KG1 (cell line): ENCODE measurements around the gene FAM53A.
A peak's percentile ranks its signal among the peaks of the same experiment; 100 is the strongest.

Experiments
- DNase-seq: peaks from one replicate; lab custom pipeline; 2025; lab: John Stamatoyannopoulos, UW

The FAM53A gene, protein sequence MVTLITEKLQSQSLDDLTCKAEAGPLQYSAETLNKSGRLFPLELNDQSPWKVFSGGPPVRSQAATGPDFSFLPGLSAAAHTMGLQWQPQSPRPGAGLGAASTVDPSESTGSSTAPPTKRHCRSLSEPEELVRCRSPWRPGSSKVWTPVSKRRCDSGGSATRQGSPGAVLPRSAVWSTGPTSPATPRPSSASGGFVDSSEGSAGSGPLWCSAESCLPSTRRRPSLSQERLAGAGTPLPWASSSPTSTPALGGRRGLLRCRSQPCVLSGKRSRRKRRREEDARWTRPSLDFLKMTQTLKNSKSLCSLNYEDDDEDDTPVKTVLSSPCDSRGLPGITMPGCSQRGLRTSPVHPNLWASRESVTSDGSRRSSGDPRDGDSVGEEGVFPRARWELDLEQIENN

DNA sequence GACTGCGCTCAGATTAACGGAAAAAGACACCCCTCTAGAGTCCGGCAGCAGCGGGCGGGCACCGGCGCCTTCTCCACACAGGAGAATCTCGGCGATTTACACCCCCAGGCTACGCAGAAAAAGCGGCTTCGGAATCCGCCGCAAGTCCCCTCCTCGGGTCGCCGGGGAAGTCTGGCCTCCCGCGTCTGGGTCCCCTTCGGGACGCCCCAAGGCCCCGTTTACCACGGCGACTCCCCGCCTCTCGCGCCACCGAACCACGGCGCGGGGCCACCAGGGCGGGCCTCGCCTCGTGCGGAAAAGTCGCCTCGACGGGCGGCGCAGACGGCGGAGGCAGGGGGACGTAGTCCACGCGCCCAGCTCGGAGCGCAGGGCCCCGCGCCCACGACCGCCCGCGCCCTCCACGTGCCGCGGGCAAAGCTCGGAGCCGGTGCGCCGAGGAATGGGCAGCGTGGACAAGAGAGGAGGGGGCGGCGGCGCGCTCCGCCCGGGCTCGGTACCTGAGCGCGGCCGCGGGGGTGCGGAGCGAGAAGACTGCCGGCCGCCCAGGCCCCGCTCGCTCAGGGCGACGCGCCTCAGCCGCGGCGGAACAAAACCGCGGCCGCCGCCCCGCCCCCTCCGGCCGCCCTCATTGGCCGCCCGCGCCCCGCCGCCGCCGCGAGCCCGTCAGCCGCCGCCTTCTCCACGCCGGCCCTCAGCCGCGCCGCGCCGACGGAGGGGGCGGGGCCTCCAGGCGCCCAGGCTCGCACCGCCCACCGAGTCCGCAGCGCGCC lies at the start of gene FAM53A:
FAM53A (minus strand) TSS at position 578 of the 770 bp plus-strand sequence. CDS start 15,572 bp downstream, outside the sequence.
- DNase-seq, result peak; percentile 24

DNA sequence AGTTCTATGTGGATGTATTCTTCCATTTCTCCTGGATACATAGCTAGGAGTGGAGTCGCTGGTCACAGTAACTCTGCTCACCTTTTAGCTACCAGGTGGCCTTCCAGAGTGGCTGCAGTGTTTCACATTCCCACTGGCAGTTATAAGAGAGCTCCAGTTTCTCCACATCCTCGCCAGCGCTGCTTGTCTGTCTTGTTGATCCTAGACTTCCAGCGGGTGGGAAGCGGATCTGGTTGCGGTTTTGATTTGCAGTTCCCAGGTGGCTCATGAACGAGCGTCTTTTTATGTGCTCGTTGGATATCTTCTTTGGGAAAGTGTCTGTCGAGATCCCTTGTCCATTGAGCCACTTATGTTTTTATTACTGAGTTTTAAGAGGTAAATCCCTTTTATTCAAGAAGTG lies 48.8 kb upstream of the FAM53A start:
- no peak for DNase-seq

DNA sequence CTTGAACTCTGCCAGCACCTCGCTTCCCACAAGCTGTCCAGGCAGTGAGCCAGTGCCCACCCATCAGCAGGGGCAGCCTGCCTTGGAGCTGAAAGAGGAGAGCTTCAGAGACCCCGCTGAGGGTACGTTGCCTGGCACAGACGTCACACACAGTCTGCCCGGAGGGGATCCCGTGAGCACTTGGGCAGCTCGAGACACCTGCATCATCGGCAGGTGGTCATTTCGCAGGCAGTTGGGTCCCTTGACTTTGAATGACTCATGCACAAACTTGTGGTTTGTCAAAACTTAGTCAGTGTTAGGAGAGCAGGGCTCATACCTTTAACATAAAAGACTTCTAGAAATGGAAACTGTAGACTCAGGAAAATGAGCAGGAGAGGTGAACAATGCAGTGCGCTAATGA lies 47.1 kb upstream of the FAM53A start:
- DNase-seq, result no peak

DNA sequence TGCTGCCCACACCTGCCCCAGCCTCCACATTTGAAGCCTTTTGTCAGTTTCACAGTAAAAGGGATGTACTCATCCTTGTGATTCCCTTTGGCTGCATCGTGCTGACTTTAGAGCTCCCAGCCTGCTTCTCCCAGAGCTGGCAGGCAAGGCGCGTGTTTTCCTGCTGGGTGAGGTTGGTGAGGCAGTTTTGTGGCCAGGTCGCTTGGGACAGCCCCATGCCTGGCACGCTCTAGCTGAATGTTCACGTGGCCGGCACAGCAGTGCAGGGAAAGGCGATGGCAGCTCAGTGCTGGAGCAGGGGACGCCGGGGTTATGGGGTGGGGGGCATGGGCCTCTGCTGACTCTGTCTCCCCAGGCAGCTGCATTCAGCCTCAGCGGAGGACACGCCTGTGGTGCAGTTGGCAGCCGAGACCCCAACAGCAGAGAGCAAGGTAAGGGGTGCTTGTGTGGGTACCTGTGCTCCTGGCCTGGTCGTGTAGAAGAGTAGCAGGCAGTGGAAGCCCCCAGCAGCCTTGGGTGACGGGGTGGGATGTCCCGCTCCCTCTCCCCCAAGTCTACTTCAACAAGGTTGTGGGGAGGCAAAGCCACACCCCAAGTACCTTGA lies 46.5 kb upstream of the FAM53A start:
- DNase-seq, result no peak

DNA sequence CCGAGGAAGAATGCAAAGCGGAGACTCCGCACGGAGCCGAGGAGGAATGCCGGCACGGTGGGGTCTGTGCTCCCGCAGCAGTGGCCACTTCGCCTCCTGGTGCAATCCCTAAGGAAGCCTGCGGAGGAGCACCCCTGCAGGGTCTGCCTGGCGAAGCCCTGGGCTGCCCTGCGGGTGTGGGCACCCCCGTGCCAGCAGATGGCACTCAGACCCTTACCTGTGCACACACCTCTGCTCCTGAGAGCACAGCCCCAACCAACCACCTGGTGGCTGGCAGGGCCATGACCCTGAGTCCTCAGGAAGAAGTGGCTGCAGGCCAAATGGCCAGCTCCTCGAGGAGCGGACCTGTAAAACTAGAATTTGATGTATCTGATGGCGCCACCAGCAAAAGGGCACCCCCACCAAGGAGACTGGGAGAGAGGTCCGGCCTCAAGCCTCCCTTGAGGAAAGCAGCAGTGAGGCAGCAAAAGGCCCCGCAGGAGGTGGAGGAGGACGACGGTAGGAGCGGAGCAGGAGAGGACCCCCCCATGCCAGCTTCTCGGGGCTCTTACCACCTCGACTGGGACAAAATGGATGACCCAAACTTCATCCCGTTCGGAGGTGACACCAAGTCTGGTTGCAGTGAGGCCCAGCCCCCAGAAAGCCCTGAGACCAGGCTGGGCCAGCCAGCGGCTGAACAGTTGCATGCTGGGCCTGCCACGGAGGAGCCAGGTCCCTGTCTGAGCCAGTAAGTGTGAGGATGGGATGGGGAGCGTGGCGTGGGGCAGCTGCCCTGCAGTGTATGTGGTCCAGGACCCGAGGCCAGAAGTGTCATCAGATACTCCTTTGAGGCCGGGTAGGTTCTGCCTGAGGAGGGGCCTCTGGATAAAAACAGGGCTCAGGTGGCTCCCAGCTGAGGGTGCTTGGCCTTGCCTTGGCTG lies 44.2 kb upstream of the FAM53A start:
- no peak for DNase-seq

DNA sequence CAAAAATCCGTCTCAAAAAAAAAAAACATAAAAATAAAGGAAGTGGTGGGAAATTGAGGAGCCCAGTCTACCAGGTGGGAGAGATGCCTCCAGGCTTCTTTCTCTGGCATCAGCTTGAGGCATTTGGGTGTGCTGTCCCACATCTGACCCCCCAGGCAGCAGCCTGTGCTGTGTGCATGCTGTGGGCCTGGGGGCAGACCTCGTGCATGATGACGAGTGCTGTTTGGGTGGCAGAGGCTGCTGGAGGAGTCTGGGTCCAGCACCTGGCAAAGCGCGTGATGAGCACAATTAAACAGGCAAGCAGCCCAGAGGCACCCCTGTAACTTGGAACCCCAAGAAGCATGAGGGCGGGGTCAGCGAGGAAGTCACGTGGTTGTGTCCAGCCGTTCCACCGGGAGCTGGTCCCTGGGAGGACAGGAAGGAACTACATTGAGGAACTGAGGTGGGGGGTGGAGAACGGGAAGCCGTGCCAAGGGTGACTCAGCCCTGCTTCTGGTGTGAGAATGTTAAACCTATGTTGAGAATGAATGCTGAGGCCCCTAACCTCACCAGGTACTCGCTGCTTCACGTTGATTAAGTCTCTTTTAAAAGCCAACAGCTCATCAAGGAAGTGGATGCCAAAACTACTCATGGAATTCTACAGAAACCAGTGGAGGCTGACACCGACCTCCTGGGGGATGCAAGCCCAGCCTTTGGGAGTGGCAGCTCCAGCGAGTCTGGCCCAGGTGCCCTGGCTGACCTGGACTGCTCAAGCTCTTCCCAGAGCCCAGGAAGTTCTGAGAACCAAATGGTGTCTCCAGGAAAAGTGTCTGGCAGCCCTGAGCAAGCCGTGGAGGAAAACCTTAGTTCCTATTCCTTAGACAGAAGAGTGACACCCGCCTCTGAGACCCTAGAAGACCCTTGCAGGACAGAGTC lies 43.3 kb upstream of the FAM53A start:
- no peak for DNase-seq

DNA sequence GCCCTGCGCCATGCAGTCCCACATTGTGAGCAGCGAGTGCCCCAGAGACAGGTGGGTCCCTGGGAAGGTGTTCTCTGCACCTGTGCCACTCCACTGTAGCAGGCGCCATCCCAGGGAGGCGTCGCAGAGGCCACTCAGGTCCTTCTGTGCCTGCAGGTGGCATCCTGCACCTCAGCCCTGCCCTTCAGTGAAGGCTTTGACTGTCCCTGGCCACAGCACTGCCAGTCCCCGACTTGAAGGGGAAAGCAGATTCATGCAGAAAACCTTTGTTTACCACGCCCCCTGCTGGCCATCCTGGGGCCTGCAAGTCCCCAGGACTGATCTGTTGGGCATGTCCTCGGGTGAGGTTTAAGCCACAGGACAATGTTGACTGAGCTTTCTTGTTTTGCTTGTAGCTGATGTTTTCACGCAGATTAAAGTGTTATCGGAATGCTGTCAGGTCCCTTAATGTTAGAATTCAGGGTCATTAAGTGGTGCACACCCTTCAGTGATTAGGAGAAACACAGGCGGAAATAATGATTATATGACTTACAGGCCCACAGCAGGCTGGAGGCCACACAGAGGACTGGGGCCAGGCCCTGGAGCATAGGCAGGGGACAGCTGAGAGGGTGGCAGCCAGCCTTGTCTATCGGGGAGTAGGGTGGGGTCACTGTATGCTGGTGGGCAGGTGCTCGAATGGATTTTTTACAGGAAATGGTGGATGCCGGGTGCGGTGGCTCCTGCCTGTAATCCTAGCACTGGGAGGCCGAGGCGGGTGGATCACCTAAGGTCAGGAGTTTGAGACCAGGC lies 42.2 kb upstream of the FAM53A start:
- DNase-seq, result peak; percentile 54

DNA sequence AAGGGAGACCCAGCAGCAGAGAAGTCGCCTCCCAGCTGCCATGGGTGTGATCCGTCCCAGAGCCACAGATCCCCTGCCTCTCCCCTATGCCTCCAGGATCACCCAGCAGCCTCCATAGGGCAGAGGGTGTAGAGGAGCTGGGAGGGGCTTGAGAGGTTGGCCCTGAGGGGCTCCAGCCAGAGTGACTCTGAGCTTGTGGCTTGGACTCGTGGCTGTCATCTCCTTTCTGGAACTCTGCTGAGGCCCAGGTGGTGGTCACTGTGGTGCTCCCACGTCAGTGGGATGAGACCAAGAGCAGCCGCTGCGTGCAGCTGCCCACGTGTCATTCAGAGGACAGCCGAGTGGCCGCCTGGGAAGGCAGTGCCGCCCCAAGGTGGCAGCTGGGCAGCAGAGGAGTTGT lies 41.4 kb upstream of the FAM53A start:
- no peak for DNase-seq

DNA sequence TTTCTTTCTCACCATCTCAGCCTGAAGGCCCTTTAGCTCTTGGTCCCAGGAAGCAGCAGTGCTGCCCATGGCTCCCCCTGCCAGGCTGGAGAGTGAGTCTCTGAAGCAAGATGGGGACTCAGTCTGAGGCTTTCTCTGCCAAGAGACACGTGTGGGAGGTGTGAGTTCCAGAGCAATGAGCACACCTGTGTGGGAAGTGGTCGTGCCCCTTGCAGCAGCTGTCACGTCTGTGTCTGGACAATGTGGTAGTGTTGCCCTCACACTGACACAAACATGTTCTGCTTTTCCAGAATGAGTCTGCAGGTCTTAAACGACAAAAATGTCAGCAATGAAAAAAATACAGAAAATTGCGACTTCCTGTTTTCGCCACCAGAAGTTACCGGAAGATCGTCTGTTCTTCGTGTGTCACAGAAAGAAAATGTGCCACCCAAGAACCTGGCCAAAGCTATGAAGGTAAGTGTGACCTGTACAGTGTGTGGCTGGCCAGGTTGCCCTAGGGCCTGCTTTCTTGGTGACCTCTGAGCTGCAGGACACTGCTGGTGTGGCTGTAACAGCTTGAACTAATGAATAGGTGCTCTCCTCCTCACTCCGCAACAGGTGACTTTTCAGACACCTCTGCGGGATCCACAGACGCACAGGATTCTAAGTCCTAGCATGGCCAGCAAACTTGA lies 39.2 kb upstream of the FAM53A start:
- peak; percentile 73 for DNase-seq

DNA sequence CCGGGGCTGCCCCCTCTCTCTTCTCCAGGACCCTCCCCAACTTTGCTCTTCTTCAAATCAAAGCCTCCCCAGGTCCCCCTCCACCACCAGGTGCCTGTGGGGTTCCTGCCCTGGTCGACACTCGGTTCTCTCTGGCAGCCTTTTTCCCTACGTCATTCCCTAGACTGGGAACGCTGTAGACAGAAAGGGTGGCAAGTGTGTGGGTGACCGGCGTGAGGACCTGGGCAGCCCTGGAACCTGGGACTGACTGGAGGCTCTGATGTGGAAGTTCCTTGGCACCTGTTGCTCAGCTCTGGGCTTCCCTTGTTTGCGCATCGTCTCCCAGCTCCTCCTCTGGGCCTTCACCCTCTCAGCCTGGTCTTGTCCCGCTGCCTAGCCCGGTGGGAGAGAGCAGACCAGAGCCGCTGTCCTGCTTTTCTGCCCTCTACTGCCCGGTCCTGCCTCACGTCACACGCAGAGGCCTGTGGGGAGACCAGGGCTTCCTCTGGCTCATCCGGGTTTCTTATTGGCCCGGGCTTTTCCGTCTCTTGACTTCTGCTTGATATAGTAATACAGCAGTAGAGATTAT lies 38.5 kb upstream of the FAM53A start:
- DNase-seq, result peak; percentile 73

DNA sequence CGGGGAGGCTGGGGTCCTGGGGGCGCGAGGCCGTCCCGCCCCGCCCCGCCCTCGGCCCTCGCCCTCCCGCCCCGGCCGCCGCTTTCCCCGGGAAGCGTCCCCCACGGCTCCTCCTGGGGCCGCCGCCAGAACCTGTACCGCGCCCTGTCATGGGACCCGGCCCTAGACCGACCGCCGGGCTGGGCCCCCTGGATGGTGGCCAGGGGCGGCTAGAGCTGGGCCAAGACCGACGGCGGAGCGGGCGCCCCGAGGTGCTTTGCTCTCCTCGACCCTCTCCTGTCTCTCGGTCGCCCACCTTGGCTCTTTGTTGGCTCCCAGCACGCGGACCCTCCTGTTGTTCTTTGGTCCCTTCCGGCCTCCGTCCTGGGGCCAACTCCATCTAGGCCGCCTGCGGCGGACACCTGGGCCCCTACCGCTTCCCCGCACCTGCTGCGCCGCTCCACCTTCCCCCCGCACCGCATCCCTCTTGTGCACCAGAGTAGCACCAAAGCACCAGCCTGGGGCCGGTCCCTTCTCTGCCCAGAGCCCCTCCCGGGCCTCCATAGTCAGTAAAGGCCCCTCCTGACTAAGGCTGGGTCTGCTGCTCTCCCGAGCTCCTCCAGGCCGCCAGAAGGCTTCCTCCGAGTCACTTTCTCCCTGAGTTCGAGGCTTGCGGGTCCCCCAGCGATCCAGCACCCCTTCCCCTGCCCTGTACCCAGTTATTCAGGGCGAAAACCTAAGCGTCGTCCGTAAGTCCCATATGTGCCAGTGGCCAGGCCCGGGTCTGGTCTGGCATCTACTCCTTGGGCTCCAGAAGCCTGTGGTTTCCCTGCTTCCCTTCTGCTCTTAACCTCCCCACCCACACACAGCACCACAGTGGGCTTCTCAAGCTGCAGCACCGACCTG lies 37.8 kb upstream of the FAM53A start:
- no peak for DNase-seq

DNA sequence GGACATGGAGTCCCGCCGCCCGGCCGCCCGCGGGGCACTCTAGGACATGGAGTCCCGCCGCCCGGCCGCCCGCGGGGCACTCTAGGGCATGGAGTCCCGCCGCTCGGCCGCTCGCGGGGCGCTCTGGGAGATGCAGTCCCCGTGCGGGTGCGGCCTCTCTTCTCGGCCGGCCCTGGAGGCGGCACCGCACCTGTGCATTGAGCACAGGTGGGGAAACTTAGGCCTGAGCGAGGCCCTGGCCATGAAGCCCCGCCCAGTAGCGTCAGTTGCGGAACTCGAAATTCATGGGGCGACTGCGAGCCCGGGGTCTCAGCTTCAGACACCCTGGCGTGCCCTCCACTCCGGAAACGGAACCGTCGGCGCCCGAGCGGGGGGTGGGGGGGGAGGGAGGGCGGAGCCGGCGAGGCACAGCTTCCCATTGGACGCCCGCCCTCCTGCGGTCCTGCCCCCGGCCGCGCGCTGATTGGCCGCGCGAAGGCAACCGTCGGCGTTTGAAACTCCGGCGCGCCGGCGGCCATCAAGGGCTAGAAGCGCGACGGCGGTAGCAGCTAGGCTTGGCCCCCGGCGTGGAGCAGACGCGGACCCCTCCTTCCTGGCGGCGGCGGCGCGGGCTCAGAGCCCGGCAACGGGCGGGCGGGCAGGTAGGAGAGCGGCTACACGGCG lies 37.0 kb upstream of the FAM53A start, which contains the start of the genes TACC3 and TMEM129:
TACC3 (plus strand) TSS at position 519 of the 663 bp plus-strand sequence. CDS start 1,901 bp downstream, outside the sequence.
TMEM129 (minus strand) TSS at position 321 of the 663 bp plus-strand sequence. CDS start 486 bp downstream, outside the sequence.
- DNase-seq, result peak; percentile 86

DNA sequence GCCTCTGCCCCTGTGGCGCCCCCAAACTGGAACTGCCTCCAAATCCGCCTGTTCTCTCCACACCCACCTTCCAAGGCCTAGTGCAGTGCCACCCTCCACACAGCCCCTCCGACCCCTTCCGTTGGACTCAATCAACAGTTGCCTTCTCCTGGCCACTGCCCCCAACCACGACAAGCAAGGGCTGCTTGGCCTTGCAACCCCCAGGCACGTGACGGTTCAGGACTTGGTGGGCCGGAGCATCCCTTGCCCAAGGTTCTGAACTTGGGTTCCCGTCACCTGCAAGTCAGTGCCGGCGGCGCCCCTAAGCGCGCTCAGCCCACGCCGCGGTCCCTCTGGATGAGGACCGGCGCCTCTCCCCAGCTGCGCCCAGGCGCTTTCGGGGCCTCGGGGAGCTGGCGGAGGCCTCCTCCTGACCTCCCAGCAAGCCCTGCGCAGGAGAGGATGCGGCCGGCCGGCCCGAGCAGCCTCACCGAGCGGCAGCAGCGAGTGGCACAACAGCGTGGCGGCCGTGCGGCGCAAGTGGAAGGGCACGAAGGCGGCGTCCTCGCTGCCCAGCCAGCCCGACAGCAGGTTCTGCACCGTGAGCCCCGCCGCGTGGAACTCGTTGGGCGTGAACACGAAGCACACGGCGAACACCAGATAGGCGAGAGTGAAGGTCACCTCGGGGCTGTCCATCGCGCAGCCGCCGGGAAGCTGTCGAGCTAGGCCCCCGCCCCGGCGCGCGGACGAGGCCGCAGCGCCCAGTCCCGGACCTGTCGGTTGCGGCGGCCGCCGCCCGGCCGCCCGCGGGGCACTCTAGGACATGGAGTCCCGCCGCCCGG lies 36.3 kb upstream of the FAM53A start:
- DNase-seq, result peak; percentile 22

DNA sequence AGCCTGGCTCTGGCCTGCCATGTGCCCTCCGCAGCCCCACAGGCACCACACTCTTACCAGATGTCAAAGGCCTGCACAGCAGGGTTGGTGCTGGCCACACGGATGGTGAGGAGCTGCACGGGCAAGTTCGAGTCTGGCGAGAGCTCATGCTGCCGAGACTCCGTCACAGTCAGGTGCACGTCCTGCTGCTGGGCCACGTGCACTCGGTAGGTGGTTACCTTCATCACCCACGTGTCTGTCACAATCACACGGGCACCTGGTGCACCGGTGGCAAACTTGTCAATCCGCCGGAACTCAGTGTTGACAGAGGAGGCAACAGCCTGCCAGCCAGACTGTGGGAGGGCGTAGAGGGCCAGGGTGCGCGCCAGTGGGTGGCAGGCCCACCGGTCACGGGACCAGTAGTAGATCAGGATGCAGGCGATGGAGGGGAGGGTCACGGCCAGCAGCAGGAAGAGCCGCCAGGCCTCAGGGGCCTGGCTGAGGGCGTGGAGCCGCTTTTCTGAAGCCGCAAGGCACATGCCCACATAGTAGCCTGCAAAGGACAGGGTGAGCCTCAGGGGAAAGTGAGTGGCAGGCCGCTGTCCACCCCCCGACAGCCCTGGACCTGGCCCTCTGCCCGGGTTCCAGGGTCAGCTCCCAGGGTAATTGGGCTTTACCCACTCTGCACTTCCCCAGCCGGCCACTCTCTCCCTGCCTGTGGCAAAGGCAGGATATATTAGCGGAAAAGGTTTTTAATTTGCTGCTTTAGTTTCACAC lies 34.2 kb upstream of the FAM53A start:
- DNase-seq, result no peak
